HCEC 1CT (cell line): Measurements from ENCODE around the gene REV3L.

Source experiments
- DNase-seq: peaks from one replicate; pipeline ENCODE4 v3.0.0-alpha.2; 2017

Gene REV3L

DNA sequence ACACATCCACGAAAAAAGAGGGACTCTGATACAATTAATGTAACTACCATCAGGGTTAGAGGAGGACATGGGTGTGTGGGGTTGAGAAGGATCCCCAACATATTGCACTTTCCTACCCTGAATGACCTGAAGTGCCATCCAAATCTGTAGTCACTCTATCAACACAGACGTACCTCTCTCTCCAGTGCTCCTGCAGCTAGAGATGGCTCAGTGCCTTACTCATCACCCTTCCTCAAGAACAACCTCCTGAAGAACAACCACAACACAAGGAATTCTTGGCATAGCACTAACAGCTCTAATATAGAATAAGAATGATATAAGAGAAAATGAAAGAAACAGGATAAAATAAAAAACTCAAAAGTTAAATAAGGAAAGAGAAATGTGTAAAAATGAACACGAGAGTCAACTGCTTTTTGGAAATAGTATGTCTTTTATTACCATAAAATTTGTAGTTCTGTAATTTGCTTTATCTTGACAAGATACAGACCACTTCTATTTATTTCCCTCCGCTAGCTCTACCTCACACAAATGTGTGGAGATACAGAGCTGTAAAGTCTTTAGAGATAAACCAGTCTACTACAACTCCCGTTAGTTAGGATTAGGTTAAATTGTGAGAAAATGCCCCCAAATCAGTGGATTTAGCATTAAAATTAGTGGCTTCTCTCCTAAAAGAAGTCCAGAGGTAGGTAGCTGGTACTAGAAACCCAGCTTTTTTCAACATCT is 63.9 kb downstream of the REV3L start:
- DNase-seq: peak; percentile 70

DNA sequence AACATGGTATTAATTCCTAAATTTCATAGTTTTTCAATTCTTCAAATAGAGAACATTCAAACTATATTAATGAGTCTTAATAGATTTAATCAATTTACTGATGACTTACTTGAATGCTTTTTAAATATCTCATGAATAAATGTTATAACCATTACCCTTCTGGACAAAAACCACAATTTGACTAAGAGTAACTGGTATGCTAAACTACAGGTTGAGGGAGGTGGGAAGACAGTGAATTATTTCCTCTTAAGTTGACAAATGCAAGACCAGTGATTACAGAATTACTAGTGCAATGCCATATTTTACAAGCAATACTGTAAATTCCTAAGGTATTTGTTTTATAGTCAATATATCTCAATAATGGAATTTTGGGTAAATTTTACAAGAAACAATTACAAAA is 65.1 kb downstream of the REV3L start:
- peak; percentile 45 for DNase-seq

DNA sequence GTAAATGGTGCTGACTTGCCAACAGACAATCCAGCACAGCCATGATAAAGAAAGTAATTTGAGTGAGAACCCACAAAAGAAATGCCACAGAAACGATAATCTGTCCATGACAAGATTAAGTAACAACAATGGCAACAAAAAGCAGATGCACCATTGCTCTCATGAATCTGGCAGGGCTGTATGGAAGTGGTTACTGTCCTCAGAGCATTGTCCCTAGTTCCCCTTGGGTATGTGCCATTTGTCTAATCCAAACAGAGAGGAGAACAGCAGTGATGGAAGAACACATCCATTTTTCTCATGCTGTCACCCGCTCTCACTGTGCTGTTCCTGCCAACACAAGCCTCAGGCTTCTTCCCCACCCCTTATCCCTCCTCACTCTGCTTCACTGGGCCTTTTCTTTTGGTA is 65.8 kb downstream of the REV3L start:
- peak; percentile 22 for DNase-seq

DNA sequence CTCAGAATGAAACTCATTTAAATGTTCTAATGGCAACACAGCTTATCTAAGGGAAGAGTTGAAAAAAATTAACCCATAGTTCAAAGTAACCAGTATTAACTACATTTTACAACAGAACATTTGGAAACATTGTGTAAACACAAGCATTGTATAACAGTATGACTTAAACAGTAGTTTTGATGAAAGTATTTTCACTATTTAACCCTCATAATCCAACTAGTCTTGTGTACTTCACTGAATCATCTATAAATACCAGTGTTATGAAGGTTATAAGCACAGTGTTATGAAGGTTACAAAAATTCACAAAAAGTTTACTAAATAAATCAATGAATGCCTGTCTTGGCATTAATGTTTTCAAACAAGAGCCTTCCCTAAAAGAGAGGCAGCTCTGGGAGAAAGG is 66.5 kb downstream of the REV3L start:
- DNase-seq: peak; percentile 25

DNA sequence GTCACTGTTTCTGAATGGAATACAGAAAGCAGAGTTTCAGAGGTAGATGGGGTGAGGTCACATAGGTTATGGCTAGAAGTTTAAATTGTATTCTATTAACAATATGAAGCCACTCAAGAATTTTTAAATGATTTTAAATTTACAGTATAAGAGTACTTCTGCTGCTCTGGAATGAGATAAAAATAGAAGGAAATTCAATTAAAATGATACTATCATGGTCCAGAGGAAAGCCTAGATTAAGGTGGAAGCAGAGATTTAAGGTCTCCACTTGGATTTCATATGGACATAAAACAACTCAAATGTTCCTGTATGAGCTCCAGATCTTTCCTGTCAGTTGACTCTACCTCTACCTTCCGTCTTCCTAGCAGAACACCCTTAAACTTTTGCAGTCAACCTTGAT is 68.6 kb downstream of the REV3L start:
- no peak for DNase-seq

DNA sequence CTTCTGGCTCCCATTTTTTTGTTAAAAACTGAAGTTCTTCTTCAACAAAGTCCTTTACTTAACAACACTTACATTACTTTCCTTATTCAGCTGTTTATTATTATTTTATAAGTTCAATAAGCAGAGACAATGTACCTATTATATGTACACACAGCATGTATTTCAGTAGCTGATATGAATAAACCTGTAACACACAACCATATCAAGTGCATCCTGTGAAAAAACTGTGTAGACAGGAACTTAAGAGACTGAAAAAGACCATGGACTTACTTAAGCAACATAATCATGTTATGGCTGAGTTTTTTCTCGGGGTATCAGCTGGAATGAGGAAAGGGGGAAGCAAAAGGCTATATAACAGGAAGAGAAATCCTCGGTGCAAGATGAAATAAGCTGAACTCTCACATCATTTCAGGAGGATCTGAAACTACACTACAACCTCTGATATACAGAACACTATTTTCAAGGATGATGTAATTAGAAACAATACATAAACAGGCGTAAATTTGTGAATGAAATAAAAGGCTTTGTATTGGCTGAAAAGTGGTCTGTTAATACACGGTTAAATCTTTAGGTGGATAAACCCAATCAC is 70.9 kb downstream of the REV3L start:
- DNase-seq: no peak

DNA sequence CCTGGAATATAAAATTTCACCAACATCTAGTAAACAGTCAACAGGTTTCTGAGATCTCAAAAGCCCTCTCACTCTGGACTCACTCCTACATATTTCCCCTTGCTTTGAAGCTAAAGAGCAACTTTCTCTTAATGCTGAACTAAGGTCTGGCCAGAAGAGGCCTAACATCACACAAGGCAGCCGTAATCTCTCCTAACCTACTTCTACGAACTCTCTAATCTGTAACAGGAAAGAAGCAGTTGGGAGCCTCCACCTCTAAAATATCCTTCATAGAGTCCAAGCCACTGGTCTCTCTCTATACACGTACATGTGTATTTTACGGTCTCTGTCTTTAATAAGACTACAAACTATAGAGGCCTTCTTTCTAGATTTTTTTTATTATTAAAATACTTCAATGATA is 72.0 kb downstream of the REV3L start:
- no peak for DNase-seq

DNA sequence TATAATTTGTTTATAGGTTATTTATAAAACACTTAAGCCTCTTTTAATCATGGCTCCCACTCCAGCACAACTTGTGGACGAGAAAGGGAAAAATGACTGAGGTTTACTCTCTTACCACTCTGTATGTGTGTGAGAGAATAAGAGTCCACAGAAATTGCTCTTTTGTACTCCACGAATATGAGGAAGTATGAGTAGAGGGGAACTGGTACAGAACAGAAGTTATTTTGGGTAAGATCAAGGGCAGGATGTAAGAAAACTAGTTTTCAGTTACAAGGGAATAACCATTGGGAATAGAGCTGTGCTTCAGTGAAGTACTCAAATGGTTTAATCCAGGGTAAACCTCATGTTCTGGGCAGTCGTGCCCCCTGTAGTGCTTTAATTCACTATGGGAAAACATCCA is 72.6 kb downstream of the REV3L start:
- DNase-seq: no peak

DNA sequence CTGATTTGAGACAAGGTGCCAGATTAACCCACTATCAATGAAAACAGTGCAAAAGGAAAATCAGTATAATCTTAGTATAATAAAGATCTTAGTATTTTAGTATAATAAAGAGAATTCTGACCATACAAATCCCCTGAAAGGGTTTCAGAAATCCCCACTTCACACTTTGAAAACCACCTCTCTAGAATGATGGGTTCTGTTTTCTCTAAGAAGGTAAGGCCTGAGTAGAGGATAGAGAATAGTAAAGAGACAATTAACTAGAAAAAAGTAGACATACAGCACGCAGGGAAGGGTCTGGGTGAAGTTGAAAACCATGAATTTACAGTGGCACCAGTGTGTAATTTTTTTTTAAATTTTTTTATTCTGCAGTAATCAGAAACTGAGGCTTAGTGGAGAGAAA is 73.6 kb downstream of the REV3L start:
- no peak for DNase-seq

DNA sequence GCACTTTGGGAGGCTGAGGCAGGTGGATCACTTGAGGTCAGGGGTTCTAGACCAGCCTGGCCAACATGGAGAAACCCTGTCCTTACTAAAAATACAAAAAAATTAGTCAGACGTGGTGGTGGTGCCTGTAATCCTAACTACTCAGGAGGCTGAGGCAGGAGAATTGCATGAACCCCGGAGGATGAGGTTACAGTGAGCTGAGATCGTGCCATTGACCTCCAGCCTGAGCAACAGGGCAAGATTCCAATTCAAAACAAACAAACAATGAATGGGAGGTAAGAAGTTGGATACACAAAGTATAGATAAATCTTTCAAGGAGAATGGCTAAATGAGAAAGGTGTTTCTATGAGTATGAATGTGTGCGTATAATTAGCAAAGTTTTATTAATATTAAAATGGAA is 75.3 kb downstream of the REV3L start:
- DNase-seq: no peak

DNA sequence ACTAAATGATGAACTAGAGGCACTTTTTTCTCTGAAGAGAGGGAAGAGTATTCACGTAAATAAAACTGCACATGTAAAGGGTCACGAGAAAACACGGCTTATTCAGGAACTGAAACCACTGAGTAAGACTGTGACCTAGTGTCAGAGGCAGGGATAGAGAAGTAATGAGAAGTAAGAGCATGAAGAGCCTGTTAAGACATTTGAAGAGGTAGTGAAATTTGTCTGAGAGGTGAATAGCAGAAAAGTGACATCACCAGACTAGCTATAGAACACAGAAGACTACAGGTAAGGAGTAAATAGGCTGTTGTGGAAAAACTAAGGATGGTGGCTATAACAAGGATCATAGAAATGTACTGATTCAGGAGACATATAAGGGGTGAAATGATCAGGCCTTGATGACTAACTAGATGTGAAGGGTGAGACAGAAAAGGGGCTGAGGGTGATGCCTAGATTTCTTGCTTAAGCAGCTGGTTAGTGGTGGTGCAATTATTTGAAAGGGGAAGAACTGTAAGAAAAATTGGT is 76.8 kb downstream of the REV3L start:
- no peak for DNase-seq

DNA sequence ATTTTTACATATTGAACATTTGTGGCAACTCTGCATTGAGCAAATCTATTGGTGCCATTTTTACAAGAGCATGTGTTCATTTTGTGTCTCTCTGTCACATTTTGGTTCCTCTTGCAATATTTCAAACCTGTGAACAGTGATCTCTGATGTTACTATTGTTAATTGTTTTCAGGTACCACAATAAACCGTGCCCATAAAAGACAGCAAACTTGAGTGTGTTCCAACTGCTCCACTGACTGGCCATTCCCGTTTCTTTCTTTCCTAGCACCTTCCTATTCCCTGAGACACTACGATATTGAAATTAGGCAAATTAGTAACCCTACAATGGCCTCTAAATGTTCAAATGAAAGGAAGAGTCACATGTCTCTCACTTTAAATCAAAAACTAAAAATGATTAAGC is 79.6 kb downstream of the REV3L start:
- DNase-seq: no peak

DNA sequence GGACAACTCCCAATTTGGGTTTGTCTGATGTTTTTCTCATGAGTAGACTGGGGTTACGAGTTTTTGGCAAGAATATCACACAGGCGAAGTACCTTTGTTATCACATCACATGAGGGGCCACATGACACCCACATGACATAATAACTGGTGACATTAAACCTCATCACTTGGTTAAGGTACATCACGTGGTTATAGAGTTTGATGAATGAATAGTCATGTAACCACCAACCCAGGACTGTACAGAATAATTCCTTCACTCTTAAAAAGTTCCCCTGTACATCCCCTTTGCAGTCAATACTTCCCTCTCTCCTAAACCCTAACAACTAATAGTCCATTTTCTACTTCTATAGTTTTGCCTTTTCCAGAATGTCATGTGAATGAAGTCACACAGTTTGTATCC is 83.4 kb downstream of the REV3L start:
- DNase-seq: no peak

DNA sequence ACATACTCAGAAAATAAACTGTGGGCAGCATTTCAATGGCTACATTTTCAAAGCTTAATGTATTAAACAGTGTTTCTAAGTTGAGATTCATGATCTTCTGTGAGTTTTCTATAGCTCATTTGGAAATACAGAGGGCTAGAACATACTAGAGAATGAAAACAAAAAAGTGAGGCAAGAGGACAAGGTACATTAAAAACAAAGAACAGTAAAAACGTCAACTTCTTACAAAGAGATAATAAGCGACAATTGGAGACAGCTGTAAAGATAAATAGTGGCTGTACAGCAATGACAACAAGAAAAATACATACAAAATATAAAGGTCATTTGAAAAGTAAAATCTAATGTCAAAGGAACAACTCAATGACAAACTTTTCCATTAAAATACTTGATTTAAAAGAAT is 94.3 kb downstream of the REV3L start:
- no peak for DNase-seq

DNA sequence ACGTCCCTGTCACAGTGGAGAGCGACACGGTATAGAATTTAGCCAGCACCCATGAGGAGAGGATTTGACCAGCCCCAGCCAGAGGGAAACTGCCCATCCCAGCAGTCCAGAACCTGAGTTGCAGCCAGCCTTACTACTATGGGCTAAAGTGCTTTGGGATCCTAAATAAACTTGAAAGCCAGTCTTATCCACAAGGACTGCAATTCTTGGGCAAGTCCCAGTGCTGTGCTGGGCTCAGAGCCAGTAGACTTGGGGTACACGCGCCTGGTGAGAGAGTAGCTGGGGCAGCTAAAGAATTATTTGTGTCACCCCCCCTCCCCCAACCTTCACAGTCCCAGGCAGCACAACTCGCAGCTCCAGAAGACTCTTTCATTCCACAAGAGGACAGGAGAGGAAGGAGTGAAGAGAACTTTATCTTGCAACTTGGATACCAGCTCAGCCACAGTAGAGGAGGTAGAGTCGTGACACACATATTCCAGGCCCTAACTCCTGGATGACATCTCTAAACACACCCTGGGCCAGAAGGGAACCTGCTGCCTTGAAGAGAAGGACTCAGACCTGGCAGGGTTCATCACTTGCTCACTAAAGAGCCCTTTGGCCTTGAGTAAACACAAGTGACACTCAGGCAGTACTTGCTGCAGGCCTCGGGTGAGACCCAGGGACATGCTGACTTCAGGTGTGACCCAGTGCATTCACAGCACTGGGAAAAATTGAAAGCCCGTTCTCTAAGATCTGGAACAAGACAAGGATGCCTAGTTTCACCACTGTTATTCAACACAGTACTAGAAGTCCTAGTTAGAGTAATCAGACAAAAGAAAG is 100.3 kb downstream of the REV3L start:
- no peak for DNase-seq

DNA sequence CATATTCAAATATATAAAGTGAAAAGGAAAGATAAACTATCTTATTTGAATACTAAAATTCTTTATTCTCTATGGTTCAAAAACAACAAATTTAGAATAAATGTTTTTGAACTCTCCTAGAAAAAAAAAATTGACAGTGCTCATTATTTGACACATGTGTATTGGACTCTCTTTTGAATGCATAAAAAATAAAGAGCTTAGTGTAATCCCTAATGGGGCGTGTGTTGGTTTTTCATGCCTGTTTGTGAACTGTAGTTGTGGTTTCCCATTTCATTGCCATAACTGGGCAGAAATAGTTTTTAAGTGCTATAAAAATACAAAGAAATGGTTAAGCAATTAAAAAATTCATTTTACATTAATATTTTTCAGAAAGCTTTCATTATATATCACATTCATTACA is 101.3 kb downstream of the REV3L start:
- no peak for DNase-seq

DNA sequence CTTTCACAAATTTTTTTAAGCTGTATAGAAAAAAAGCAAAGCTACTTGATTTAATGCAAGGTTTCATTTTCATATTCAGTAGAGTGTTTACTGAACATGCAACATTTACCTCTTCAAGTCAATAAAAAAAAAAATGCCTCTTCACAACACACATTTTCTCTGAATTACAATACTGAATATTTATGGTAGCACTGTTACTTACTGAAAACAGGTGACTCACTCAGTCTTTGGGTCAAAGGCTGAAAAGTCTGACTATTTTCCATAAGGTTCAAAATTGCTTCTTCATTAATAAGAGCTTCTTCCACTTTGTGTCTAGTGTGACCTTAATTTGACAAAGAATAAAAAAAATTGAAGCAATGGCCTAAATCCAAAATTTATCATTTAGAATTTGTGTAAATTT is 101.9 kb downstream of the REV3L start:
- peak; percentile 35 for DNase-seq

DNA sequence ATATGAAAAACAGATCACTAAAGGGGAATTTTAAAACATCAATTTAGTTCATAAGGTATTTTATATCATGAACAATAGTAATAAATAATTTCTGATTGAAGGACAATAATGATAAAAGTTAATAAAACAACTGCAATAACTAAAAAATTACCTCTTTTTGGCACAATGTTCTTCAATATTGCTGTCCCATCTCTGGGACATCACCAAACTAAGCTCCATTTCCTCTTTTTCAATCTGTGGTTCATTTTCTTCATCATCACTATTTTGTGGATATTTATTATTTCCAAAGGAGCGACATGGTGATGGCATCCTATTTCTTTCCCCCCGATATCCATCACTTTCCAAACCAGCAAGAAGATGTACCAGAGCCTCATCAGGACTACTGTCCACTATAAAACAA is 103.2 kb downstream of the REV3L start:
- DNase-seq: no peak

DNA sequence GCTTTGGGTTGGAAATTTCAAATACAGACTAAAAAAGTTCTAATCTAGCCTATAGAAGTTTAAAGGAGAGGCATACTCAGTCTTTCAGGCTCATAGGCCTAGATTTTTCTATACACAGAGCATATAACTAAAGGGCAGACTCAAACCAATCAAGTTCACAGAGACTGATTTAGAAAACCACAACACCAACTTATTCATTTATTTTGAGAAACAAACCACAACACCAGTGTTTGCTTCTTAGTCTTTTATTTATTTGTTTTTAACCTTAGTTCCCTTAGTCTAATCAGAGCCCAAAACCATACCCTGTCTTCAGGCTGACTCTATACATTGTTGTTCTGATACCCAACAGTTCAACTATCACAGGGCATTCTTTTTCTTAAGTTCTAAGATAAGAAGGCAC is 103.7 kb downstream of the REV3L start:
- DNase-seq: no peak

DNA sequence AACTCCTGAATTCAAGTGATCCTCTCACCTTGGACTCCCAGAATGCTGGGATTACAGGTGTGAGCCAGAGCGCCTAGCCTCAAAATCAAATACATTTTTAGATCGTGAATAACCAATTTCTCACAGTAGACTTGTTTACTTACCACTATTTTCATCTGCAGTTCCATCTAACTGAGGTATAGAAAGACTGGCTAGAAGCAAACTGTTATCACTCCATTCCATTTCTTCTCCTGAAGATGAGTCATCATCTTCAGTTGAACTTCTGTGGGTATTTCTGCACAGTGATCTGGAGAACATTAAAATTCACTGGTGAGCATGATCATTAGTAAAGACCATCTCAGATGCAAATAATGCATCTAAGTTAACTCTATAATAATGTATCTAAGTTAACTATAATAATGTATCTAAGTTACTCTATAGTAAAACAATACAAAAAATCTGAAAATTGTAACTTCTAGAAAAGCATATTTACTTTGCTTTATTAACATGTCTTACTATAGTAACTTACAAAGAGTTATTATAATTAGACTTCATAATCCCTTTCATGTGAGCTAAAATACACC is 105.4 kb downstream of the REV3L start:
- DNase-seq: no peak

DNA sequence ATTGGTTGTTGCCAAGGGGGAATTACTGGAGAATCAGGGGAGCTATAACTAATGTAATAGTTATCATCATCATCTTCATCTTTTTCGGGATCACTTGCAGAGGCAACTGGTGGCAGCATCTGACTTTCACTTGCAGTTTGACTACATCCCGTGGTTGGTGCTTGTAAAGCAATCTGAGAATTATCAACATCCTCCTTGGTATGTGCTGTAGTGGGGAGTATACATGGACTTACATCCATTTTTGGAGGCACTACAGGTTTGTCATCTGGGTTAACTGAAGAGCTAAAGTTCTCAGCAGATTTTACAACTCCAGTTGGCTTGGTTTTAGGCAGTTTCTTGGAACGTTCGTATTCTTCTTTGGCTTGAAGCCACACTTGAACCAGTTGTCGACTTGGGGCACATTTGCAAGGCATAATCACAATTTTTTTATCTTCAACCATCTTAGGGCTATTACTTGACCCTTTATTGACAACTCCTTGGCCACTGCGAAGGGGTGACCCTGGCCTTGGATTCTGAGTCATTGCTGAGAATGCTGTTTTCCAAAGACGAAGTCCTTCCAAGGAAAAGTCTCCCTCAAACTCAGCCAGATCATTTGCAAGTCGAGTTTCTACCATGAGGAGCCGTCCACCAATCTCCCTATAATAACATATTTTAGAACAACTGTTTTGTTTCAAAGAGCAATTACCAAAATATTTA is 115.5 kb downstream of the REV3L start:
- no peak for DNase-seq

DNA sequence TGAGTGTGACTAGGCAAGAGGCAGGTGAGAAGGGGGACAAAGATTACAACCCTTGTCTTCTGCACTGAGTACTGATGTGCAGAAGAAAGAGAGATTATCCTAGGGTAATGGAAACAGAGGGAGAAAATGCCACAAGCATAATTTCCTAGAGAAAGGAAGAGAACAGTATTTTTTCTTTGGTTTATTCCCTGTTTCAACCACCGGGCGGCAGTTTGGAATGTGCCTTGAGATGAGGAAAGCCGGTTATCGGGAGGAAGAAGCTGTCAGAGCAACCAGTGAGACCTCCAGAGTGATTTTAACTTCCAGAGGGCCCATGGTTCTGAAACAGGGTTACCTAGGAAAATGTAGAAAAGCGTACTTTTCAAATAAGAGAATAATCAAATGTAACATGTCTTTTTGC is 121.4 kb downstream of the REV3L start:
- DNase-seq: peak; percentile 50

DNA sequence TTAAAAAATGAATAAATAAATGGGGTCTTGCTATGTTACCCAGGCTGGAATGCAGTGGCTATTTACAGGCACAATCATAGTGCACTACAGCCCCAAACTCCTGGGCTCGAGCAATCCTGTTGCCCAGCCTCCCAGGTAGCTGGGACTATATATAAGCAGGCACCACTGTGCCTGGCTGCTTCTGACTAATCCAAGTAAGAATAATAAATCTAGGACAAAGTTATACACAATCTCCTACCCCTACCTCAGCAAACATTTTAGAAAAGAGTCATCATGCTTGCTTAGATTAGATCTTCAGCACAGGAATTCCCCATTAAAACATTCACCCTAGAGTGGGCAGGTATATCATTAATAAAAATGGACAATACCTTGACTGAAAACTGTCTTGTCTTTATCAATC is 124.6 kb downstream of the REV3L start:
- DNase-seq: no peak
